ENCODE results near the gene PUS1. TPM values are rescaled to one million over a fixed set of nuclear protein-coding genes. Genes with fewer than 3 reads are reported as not detected.

Gene PUS1
- total and polyA plus RNA-seq, 2 donors (not counting 1 experiment from before 2014, with no cell fraction given): 50.1 to 99.5 TPM

DNA sequence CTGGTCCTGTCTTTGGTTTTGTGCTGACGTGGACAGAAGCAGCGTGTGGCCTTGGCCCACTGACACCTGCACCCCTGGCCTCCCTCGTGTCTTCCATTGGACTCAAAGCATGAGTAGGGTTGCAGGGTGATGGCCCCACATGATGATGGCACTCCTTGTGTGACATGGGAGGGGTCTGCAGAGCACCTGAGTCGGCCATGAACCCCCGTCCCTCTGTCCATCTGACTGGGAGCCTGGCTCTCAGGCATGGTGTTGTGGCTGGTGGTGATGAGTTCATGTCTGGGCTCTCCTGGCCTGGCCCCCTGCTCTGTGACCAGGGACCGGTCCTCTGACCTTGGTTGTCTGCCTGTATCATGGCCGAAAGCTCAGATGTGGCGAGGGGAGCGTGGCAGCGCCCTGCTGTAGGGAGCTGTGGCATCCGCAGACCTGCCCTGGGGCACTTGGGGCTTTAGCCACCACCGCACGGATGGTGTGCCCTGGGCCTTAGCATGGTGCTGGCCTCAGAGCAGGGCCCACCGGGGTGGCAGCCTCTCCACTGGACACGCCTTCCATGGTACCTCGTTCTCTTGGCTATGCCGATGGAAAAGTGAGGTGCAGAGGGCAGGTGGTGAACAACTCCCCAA, 17.9 kb upstream of the PUS1 start:
- ATAC-seq (ENCODE audit: low read depth) (no peak), DNase-seq (no peak)
- peaks cover 0 to 66% of the 10 kb centered on the region in 2 experiments for H3K36me3 ChIP-seq (replicated peaks in 1 of 2; ENCODE audit: control extremely low read depth in 1 of 2, control insufficient read depth in 1 of 2, extremely low read depth in 1 of 2, insufficient read depth in 2 of 2, low read length in 1 of 2)
- H3K79me2 ChIP-seq (ENCODE audit: control insufficient read depth, insufficient read depth, low read length): no peaks in the 10 kb centered on the region
- TF ChIP-seq, protein P1, sequence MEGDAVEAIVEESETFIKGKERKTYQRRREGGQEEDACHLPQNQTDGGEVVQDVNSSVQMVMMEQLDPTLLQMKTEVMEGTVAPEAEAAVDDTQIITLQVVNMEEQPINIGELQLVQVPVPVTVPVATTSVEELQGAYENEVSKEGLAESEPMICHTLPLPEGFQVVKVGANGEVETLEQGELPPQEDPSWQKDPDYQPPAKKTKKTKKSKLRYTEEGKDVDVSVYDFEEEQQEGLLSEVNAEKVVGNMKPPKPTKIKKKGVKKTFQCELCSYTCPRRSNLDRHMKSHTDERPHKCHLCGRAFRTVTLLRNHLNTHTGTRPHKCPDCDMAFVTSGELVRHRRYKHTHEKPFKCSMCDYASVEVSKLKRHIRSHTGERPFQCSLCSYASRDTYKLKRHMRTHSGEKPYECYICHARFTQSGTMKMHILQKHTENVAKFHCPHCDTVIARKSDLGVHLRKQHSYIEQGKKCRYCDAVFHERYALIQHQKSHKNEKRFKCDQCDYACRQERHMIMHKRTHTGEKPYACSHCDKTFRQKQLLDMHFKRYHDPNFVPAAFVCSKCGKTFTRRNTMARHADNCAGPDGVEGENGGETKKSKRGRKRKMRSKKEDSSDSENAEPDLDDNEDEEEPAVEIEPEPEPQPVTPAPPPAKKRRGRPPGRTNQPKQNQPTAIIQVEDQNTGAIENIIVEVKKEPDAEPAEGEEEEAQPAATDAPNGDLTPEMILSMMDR (IDR thresholded peaks at IDR 0.05): no peak
- TF ChIP-seq EZH2 (IDR thresholded peaks at IDR 0.05; ENCODE audit: borderline replicate concordance, insufficient read depth, low read depth, low read length, poor library complexity, severe bottlenecking): no peak
- no peak overlapping the region for H3K4me3 ChIP-seq (ENCODE audit: control extremely low read depth in 1 of 5, extremely low read depth in 1 of 5, insufficient read depth in 1 of 5, low read depth in 2 of 5, low read length in 4 of 5)
- no peak overlapping the region for H3K4me2 ChIP-seq (replicated peaks; ENCODE audit: low read depth, low read length, poor library complexity, severe bottlenecking)
- ChIA-PET CTCF (no interaction called here), POLR2A (no interaction called here)
- intact Hi-C loops (cut with micrococcal nuclease): no loop called here
- H3K4me1 ChIP-seq (ENCODE audit: control insufficient read depth in 2 of 2, insufficient read depth in 2 of 2, low read length in 2 of 2): no peaks in the 10 kb centered on the region
- Mint-ChIP-seq H3K27ac (no peak overlapping the region), H3K9me3 (ENCODE audit: insufficient read depth) (no peaks in the 10 kb centered on the region), H3K4me3 (no peak overlapping the region), H3K4me1 (no peaks in the 10 kb centered on the region), H3K27me3 (no peaks in the 10 kb centered on the region)
- 97% methylated on average over 17 of the region's 17 CpGs for WGBS (ENCODE audit: insufficient coverage)
- no peaks in the 10 kb centered on the region for H3K9me3 ChIP-seq (ENCODE audit: control extremely low read depth in 1 of 3, control insufficient read depth in 2 of 3, insufficient read depth in 1 of 3, low read length in 2 of 3)
- H3K9ac ChIP-seq (ENCODE audit: low read length): no peak overlapping the region
- H4K20me1 ChIP-seq (ENCODE audit: control insufficient read depth, insufficient read depth, low read length, poor library complexity, severe bottlenecking): peaks cover 48% of the 10 kb centered on the region
- H3K27me3 ChIP-seq (replicated peaks in 1 of 4; ENCODE audit: control extremely low read depth in 1 of 4, control insufficient read depth in 3 of 4, insufficient read depth in 4 of 4, low read length in 3 of 4): no peaks in the 10 kb centered on the region
- H3K27ac ChIP-seq (ENCODE audit: low read length in 2 of 2): no peak overlapping the region
- no peak overlapping the region for H2AFZ ChIP-seq (ENCODE audit: insufficient read depth, low read depth, low read length, poor library complexity, severe bottlenecking)

DNA sequence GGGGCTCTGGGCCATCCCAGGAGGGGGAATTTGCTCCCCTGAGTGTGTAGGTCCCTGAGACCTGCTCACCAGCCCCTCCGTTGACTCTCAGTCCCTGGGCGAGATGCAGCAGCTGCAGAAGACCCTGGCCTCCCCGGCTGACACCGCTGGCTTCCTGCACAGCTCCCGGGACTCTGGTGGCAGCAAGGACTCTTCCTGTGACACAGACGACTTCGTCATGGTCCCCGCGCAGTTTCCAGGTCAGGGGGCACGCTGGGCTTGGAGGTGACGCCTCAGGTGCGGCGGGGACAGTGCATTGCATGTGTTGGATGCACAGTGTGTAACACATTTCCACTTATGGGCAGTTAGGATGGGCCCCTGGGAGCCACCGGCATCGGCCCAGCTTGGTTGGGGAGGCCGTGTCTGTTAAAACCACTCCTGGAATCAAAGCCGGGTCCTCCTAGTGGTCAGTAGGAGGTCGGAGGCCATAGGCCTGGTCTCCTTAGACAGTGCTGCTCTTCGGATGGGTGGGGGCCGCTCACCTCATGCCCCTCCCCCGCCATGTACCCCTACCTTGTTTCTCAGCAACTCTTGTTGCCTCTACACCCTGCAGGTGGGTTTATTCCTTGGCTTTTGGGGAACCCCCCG, 17.1 kb upstream of the PUS1 start:
- no peak overlapping the region for H3K4me2 ChIP-seq (replicated peaks; ENCODE audit: low read depth, low read length, poor library complexity, severe bottlenecking)
- POLR2A ChIA-PET: no interaction called here
- no peaks in the 10 kb centered on the region for H3K27me3 ChIP-seq (replicated peaks in 1 of 4; ENCODE audit: control extremely low read depth in 1 of 4, control insufficient read depth in 3 of 4, insufficient read depth in 4 of 4, low read length in 3 of 4)
- TF ChIP-seq, protein P1 (IDR thresholded peaks at IDR 0.05): no peak
- TF ChIP-seq EZH2 (IDR thresholded peaks at IDR 0.05; ENCODE audit: borderline replicate concordance, insufficient read depth, low read depth, low read length, poor library complexity, severe bottlenecking): no peak
- H3K36me3 ChIP-seq (replicated peaks in 1 of 2; ENCODE audit: control extremely low read depth in 1 of 2, control insufficient read depth in 1 of 2, extremely low read depth in 1 of 2, insufficient read depth in 2 of 2, low read length in 1 of 2): peaks cover 0 to 71% of the 10 kb centered on the region in 2 experiments
- H4K20me1 ChIP-seq (ENCODE audit: control insufficient read depth, insufficient read depth, low read length, poor library complexity, severe bottlenecking): peaks cover 40% of the 10 kb centered on the region
- Mint-ChIP-seq H3K27ac (no peak overlapping the region), H3K9me3 (ENCODE audit: insufficient read depth) (no peaks in the 10 kb centered on the region), H3K4me1 (no peaks in the 10 kb centered on the region), H3K27me3 (no peaks in the 10 kb centered on the region), H3K4me3 (no peak overlapping the region)
- ATAC-seq (ENCODE audit: low read depth) (no peak), DNase-seq (no peak)
- intact Hi-C loops (cut with micrococcal nuclease): no loop called here
- H3K4me3 ChIP-seq (ENCODE audit: control extremely low read depth in 1 of 5, extremely low read depth in 1 of 5, insufficient read depth in 1 of 5, low read depth in 2 of 5, low read length in 4 of 5): no peak overlapping the region
- WGBS (ENCODE audit: insufficient coverage): 88% methylated on average over 20 of the region's 22 CpGs
- H2AFZ ChIP-seq (ENCODE audit: insufficient read depth, low read depth, low read length, poor library complexity, severe bottlenecking): no peak overlapping the region
- H3K4me1 ChIP-seq (ENCODE audit: control insufficient read depth in 2 of 2, insufficient read depth in 2 of 2, low read length in 2 of 2): no peaks in the 10 kb centered on the region
- H3K9me3 ChIP-seq (ENCODE audit: control extremely low read depth in 1 of 3, control insufficient read depth in 2 of 3, insufficient read depth in 1 of 3, low read length in 2 of 3): no peaks in the 10 kb centered on the region
- no peak overlapping the region for H3K27ac ChIP-seq (ENCODE audit: low read length in 2 of 2)
- H3K79me2 ChIP-seq (ENCODE audit: control insufficient read depth, insufficient read depth, low read length): no peaks in the 10 kb centered on the region
- H3K9ac ChIP-seq (ENCODE audit: low read length): no peak overlapping the region
- CTCF ChIA-PET: no interaction called here
